ENCODE measurements around the gene ESRRA.

The ESRRA gene

GRCh38 chr11:64333556-64333955 is 28.2 kb downstream of the ESRRA start:
- DNase-seq: no peak

- peak; percentile 95 for DNase-seq
These were observed 29.7 kb downstream of the ESRRA start for GRCh38 chr11:64334764-64335735.

GRCh38 chr11:64337538-64338249 is 32.4 kb downstream of the ESRRA start:
- DNase-seq: no peak

GRCh38 chr11:64338716-64339115 is 33.4 kb downstream of the ESRRA start:
- DNase-seq: no peak

- DNase-seq: no peak
These were observed 34.0 kb downstream of the ESRRA start for GRCh38 chr11:64339286-64339685.

GRCh38 chr11:64339754-64340408 is 34.6 kb downstream of the ESRRA start, which contains the start of gene CCDC88B:
TSS of gene CCDC88B (plus strand) at chr11:64340204. CDS start at chr11:64340267, 63 bp downstream.
- no peak for DNase-seq

- DNase-seq: no peak
These were observed 35.5 kb downstream of the ESRRA start for GRCh38 chr11:64340671-64341335.

GRCh38 chr11:64341429-64341828 is 36.1 kb downstream of the ESRRA start:
- no peak for DNase-seq

GRCh38 chr11:64341851-64342791 is 36.8 kb downstream of the ESRRA start:
- DNase-seq: peak; percentile 81

- DNase-seq: no peak
These were observed 37.8 kb downstream of the ESRRA start for GRCh38 chr11:64342869-64343745.

GRCh38 chr11:64343767-64344559 is 38.6 kb downstream of the ESRRA start:
- DNase-seq: no peak

GRCh38 chr11:64344787-64345186 is 39.5 kb downstream of the ESRRA start:
- no peak for DNase-seq

GRCh38 chr11:64347193-64347867 is 42.0 kb downstream of the ESRRA start:
- no peak for DNase-seq

- DNase-seq: no peak
These were observed 43.2 kb downstream of the ESRRA start for GRCh38 chr11:64348383-64349024.

- no peak for DNase-seq
These were observed 43.7 kb downstream of the ESRRA start for GRCh38 chr11:64349025-64349387.

GRCh38 chr11:64349404-64349803 is 44.1 kb downstream of the ESRRA start:
- no peak for DNase-seq

- no peak for DNase-seq
These were observed 45.9 kb downstream of the ESRRA start for GRCh38 chr11:64351136-64351631.
